SK-N-MC (cell line): ENCODE results near the gene CACNG1.

ENCODE experiments used
- EZH2 ChIP-seq: fragments of 200-600 bp; sonication (generic); IDR thresholded peaks from one replicate; pipeline ENCODE4 v1.6.1; 2017; ENCODE audit warnings: antibody characterized with exemption
- FOXP2 ChIP-seq: optimal IDR thresholded peaks from 2 replicates; pipeline ENCODE3; 2011; ENCODE audit warnings: mild to moderate bottlenecking, moderate library complexity; ENCODE audit not compliant: insufficient read depth; ENCODE audit errors: extremely low read length, control extremely low read depth
- POLR2AphosphoS5 ChIP-seq: IDR thresholded peaks from 2 replicates; pipeline ENCODE4 v1.6.1; 2012; ENCODE audit warnings: mild to moderate bottlenecking, low read depth, low read length, borderline replicate concordance

DNA sequence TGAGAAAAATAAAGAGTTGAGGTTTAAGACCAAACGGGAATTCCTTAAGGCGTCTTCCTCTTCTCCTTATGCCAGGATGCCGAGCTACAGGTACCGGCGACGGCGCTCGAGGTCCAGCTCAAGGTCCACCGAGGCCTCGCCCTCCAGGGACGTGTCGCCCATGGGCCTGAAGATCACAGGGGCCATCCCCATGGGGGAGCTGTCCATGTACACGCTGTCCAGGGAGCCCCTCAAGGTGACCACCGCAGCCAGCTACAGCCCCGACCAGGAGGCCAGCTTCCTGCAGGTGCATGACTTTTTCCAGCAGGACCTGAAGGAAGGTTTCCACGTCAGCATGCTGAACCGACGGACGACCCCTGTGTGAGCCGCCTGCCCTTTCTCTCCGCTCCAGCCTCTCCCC, 13.7 kb upstream of the CACNG1 start:
- TF ChIP-seq POLR2AphosphoS5, result no peak
- TF ChIP-seq EZH2, result no peak
- no peak for TF ChIP-seq FOXP2
